H9 (cell line): Measurements from ENCODE around the gene CRYBG2. TPM values are rescaled to one million over a fixed set of nuclear protein-coding genes. Genes with fewer than 3 reads are reported as not detected.

Experiments used
- DNase-seq: peaks from one replicate; pipeline ENCODE4 v3.0.0-alpha.2; 2017
- H2AFZ ChIP-seq: one replicate; pipeline ENCODE4 v1.6.1; 2013; ENCODE audit warnings: mild to moderate bottlenecking, low read length, control low read depth, moderate library complexity
- H2AK5ac ChIP-seq: 2 replicates; pipeline ENCODE4 v1.6.1; 2013; ENCODE audit warnings: low read length, control low read depth, mixed read lengths; ENCODE audit not compliant: insufficient read length
- H2BK120ac ChIP-seq: one replicate; pipeline ENCODE4 v1.6.1; 2013; ENCODE audit warnings: low read depth, mild to moderate bottlenecking, low read length, control low read depth, inconsistent platforms; ENCODE audit not compliant: poor library complexity, severe bottlenecking
- H2BK12ac ChIP-seq: 2 replicates; pipeline ENCODE4 v1.6.1; 2013; ENCODE audit warnings: low read length, control low read depth, mixed read lengths, low read depth; ENCODE audit not compliant: insufficient read length
- H2BK15ac ChIP-seq: 2 replicates; pipeline ENCODE4 v1.6.1; 2013; ENCODE audit warnings: low read depth, low read length, control low read depth
- H2BK20ac ChIP-seq: one replicate; pipeline ENCODE4 v1.6.1; 2013; ENCODE audit warnings: low read depth, mild to moderate bottlenecking, low read length, control low read depth, inconsistent platforms; ENCODE audit not compliant: poor library complexity, severe bottlenecking
- H2BK5ac ChIP-seq: 2 replicates; pipeline ENCODE4 v1.6.1; 2013; ENCODE audit warnings: low read length, control low read depth, mixed read lengths; ENCODE audit not compliant: insufficient read length
- H3K14ac ChIP-seq: 2 replicates; pipeline ENCODE4 v1.6.1; 2013; ENCODE audit warnings: low read length, control low read depth; ENCODE audit not compliant: insufficient read depth
- H3K18ac ChIP-seq: 2 replicates; pipeline ENCODE4 v1.6.1; 2013; ENCODE audit warnings: low read depth, mild to moderate bottlenecking, mixed read lengths, low read length, control low read depth; ENCODE audit not compliant: insufficient read length
- H3K23ac ChIP-seq: 2 replicates; pipeline ENCODE4 v1.6.1; 2013; ENCODE audit warnings: low read length, control low read depth, mixed read lengths, low read depth; ENCODE audit not compliant: insufficient read length
- H3K23me2 ChIP-seq: 2 replicates; pipeline ENCODE4 v1.6.1; 2013; ENCODE audit warnings: low read depth, mild to moderate bottlenecking, mixed read lengths, low read length, control low read depth; ENCODE audit not compliant: insufficient read length, poor library complexity, severe bottlenecking
- H3K27ac ChIP-seq: 2 replicates; pipeline ENCODE4 v1.5.1; 2013; ENCODE audit warnings: low read length, control low read depth, mixed read lengths, low read depth; ENCODE audit not compliant: insufficient read length
- H3K27me3 ChIP-seq: 2 replicates; pipeline ENCODE4 v1.6.1; 2013; ENCODE audit warnings: low read length, control low read depth, inconsistent platforms; ENCODE audit not compliant: insufficient read depth
- H3K4ac ChIP-seq: 2 replicates; pipeline ENCODE4 v1.6.1; 2013; ENCODE audit warnings: low read depth, mild to moderate bottlenecking, control low read depth, inconsistent platforms, low read length, moderate library complexity
- H3K4me1 ChIP-seq: 2 replicates; pipeline ENCODE4 v1.6.1; 2013; ENCODE audit warnings: low read length, control low read depth, inconsistent platforms; ENCODE audit not compliant: insufficient read depth
- H3K4me2 ChIP-seq: 2 replicates; pipeline ENCODE4 v1.6.1; 2013; ENCODE audit warnings: low read length, control low read depth, mixed read lengths; ENCODE audit not compliant: insufficient read length, insufficient read depth
- H3K56ac ChIP-seq: 2 replicates; pipeline ENCODE4 v1.6.1; 2013; ENCODE audit warnings: low read depth, mild to moderate bottlenecking, mixed read lengths, low read length, control low read depth; ENCODE audit not compliant: insufficient read length
- H3K79me1 ChIP-seq: 2 replicates; pipeline ENCODE4 v1.6.1; 2013; ENCODE audit warnings: low read depth, mild to moderate bottlenecking, moderate library complexity, low read length, control low read depth, inconsistent platforms; ENCODE audit not compliant: insufficient read depth, poor library complexity, severe bottlenecking
- H3K79me2 ChIP-seq: 2 replicates; pipeline ENCODE4 v1.6.1; 2013; ENCODE audit warnings: low read length, control low read depth, inconsistent platforms; ENCODE audit not compliant: insufficient read depth
- H3K9ac ChIP-seq: 2 replicates; pipeline ENCODE4 v1.6.1; 2013; ENCODE audit warnings: low read length, control low read depth, mixed read lengths; ENCODE audit not compliant: insufficient read length; ENCODE audit errors: extremely low read depth
- H3K9me3 ChIP-seq: one replicate; pipeline ENCODE4 v1.6.1; 2013; ENCODE audit warnings: low read depth, low read length, inconsistent platforms; ENCODE audit not compliant: control insufficient read depth
- H3T11ph ChIP-seq: one replicate; pipeline ENCODE4 v1.6.1; 2013; ENCODE audit warnings: mild to moderate bottlenecking, low read length, control low read depth, inconsistent platforms
- H4K20me1 ChIP-seq: one replicate; pipeline ENCODE4 v1.6.1; 2013; ENCODE audit not compliant: control insufficient read depth, insufficient read length, insufficient read depth
- H4K5ac ChIP-seq: 2 replicates; pipeline ENCODE4 v1.6.1; 2013; ENCODE audit warnings: low read depth, mild to moderate bottlenecking, mixed read lengths, low read length, control low read depth; ENCODE audit not compliant: insufficient read length
- H4K8ac ChIP-seq: replicated peaks from 2 replicates; pipeline ENCODE4 v1.6.1; 2013; ENCODE audit warnings: low read length, control low read depth, mixed read lengths, low read depth; ENCODE audit not compliant: insufficient read length
- H4K91ac ChIP-seq: 2 replicates; pipeline ENCODE4 v1.6.1; 2013; ENCODE audit warnings: low read depth, mild to moderate bottlenecking, moderate library complexity, mixed read lengths, low read length, control low read depth; ENCODE audit not compliant: insufficient read length
- H3K27ac Mint-ChIP-seq, 3 experiments: 2 replicates in 2 of 3; 3 replicates in 1 of 3; pipeline ENCODE4 v1.8.0; 2020 to 2021; ENCODE audit warnings: mixed read lengths in 3 of 3, mild to moderate bottlenecking in 1 of 3, moderate library complexity in 1 of 3
- H3K27me3 Mint-ChIP-seq: 2 replicates; pipeline ENCODE4 v1.8.0; 2021; ENCODE audit warnings: low read depth, mild to moderate bottlenecking, moderate library complexity, mixed read lengths
- H3K36me3 Mint-ChIP-seq, 3 experiments: 2 replicates in 2 of 3; 3 replicates in 1 of 3; pipeline ENCODE4 v1.8.0; 2020 to 2021; ENCODE audit warnings: low read depth in 3 of 3, mixed read lengths in 3 of 3; ENCODE audit not compliant: insufficient read depth in 1 of 3
- H3K4me1 Mint-ChIP-seq, 2 experiments: 2 replicates each; pipeline ENCODE4 v1.8.0; 2020; ENCODE audit warnings: mixed read lengths in 2 of 2
- H3K4me3 Mint-ChIP-seq, 2 experiments: 2 replicates in 1 of 2; 3 replicates in 1 of 2; pipeline ENCODE4 v1.8.0; 2020 to 2021; ENCODE audit warnings: mild to moderate bottlenecking in 2 of 2, mixed read lengths in 2 of 2, moderate library complexity in 1 of 2
- H3K9me3 Mint-ChIP-seq, 2 experiments: 2 replicates in 1 of 2; 3 replicates in 1 of 2; pipeline ENCODE4 v1.8.0; 2020; ENCODE audit warnings: mild to moderate bottlenecking in 2 of 2, mixed read lengths in 2 of 2, moderate library complexity in 1 of 2
- CTCF ChIP-seq: fragments of 200-600 bp; sonication (generic); conservative IDR thresholded peaks from 3 replicates; pipeline ENCODE4 v1.8.0; 2021; ENCODE audit warnings: antibody characterized with exemption, mild to moderate bottlenecking
- WGBS: extraction: QIAGEN DNeasy Blood & Tissue Kit; methylation state at CpG from one replicate; pipeline ENCODE4 v1.1.7; 2013; ENCODE audit warnings: missing lambda C conversion rate, low lambda C conversion rate, mixed read lengths; ENCODE audit not compliant: insufficient read length; ENCODE audit errors: extremely low coverage; 5-methylcytosine and 5-hydroxymethylcytosine counted together
- total RNA-seq: library from RNA; stranded (reverse); gene quantifications from 2 replicates; pipeline ENCODE4 v1.2.1, GENCODE V29; 2021

The CRYBG2 gene
- total RNA-seq, 1 experiment from 2014 or later: 12.8 TPM

GRCh38 chr1:26353210-26353859 lies 595 bp downstream of the CRYBG2 start:
- H3K9me3 ChIP-seq: no peaks in the 10 kb centered on the region
- H3K27me3 ChIP-seq: no peaks in the 10 kb centered on the region
- no peak overlapping the region for H2AFZ ChIP-seq
- Mint-ChIP-seq H3K27ac (no peak overlapping the region), H3K36me3 (no peaks in the 10 kb centered on the region), H3K27me3 (peaks cover 4% of the 10 kb centered on the region), H3K9me3 (no peaks in the 10 kb centered on the region), H3K4me1 (peaks cover 35 to 47% of the 10 kb centered on the region in 2 experiments), H3K4me3 (no peak overlapping the region; a peak in 1 of 5 replicates)
- H3K27ac ChIP-seq: no peak overlapping the region
- H3K79me1 ChIP-seq: no peaks in the 10 kb centered on the region
- no peak overlapping the region for H2BK120ac ChIP-seq
- no peak overlapping the region for H2BK12ac ChIP-seq
- no peak overlapping the region for H4K8ac ChIP-seq
- H3K4me1 ChIP-seq: peaks cover 3% of the 10 kb centered on the region
- TF ChIP-seq CTCF: no peak
- H3T11ph ChIP-seq: no peak overlapping the region
- no peak overlapping the region for H2BK5ac ChIP-seq
- H4K5ac ChIP-seq: no peak overlapping the region
- H4K20me1 ChIP-seq: no peaks in the 10 kb centered on the region
- no peaks in the 10 kb centered on the region for H3K79me2 ChIP-seq
- no peak for DNase-seq
- no peak overlapping the region for H4K91ac ChIP-seq
- no peak overlapping the region for H2BK15ac ChIP-seq
- no peak overlapping the region for H3K9ac ChIP-seq
- WGBS: no CpG with 5 or more reads among the region's 4 CpGs
- H2BK20ac ChIP-seq: no peak overlapping the region
- H3K23me2 ChIP-seq: no peaks in the 10 kb centered on the region
- H3K23ac ChIP-seq: no peak overlapping the region
- H3K56ac ChIP-seq: no peak overlapping the region
- H3K4me2 ChIP-seq: no peak overlapping the region
- no peak overlapping the region; the same call in 1 of the 2 replicates for H3K14ac ChIP-seq
- no peak overlapping the region for H3K4ac ChIP-seq
- no peak overlapping the region for H3K18ac ChIP-seq
- H2AK5ac ChIP-seq: no peak overlapping the region
